ENCODE measurements around the gene SLC2A3.
A peak's percentile ranks its signal among the peaks of the same experiment; 100 is the strongest.
"Not testable (repeated sequence)": the region's sequence is repeated elsewhere in the genome, so short reads cannot be mapped to it uniquely, and the experiment has no call there.

Gene SLC2A3

DNA sequence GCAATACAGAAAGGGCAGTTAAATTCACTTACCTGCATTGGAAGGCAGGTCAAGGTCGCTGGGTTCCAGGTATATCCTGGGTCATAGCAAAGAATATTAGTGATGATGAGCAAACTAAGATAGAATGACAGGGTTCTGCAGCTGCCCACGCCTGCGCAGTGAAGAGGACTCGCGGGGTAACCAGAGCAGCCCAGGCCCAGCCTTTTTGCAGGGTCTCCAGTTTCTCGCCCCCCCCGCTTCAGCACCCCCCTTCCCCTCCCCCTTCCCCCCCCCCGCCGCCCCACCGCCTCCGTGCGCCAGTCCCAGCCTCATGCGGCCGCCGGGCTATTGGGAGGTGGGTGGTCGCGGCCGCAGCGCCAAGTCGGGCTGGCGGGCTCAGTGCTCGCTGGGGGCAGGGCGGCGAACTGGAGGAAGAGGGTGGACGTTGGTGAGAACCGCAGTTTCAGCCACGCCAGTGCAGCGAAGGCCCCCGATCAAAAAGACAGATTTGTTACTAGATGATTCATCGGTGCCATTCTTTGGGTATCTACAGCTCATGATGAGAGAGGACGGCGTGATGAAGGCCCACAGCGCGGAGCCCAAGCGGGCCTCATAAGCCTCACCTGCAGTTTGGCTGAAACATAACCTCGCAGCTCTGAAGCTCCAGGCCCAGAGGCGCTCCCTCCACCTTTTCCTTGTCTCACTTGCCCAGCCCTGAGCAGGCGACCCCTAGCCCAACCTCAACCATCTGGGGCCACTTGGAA is 20.2 kb downstream of the SLC2A3 start:
- peak; percentile 39 for DNase-seq

GRCh38 chr12:7910106-7910505 is 25.9 kb downstream of the SLC2A3 start:
- not testable (repeated sequence) for DNase-seq

GRCh38 chr12:7907009-7907408 is 29.0 kb downstream of the SLC2A3 start:
- peak; percentile 13 for DNase-seq

- DNase-seq: not testable (repeated sequence)
Observed at GRCh38 chr12:7906303-7906702, 29.7 kb downstream of the SLC2A3 start.

DNA sequence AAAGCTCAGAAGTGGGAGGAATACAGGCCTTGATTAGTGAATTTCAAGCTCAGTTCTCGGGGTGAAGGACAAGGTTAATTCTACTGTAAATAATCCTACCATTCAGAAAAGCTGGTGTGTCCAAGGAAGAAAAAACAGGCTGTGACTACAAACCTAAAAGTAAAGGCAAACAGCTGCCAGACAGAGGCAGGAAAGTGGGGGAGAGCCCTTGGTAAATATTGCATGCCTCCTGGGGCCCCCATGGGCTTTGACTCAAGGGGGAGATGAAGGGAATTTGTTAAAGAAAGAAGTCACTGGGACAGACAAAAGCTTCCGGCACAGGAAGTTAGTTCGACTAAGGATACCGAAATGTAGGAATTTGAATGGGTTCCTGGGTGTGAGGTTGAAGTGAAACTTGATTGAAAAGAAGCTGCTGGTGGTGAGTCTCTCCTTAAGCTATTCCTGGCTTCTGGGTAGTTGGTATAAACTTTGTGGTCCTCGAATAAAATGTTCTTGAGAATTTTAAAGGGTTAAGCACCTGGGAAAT is 30.3 kb downstream of the SLC2A3 start:
- not testable (repeated sequence) for DNase-seq

GRCh38 chr12:7905071-7905470 is 30.9 kb downstream of the SLC2A3 start:
- no peak for DNase-seq

DNA sequence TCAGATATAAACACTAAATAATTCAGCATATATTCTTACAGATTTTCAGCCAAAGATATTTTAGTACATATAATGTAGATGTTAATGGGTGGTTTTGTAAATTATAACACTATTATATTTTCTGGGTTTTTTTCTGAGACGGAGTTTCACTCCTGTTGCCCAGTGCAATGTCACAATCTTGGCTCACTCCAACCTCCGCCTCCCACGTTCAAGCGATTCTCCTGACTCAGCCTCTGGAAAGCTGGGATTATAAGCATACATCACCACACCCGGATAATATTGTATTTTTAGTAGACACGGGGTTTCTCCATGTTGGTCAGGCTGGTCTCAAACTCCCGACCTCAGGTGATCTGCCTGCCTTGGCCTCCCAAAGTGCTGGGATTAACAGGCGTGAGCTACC is 33.6 kb downstream of the SLC2A3 start:
- DNase-seq: not testable (repeated sequence)

DNA sequence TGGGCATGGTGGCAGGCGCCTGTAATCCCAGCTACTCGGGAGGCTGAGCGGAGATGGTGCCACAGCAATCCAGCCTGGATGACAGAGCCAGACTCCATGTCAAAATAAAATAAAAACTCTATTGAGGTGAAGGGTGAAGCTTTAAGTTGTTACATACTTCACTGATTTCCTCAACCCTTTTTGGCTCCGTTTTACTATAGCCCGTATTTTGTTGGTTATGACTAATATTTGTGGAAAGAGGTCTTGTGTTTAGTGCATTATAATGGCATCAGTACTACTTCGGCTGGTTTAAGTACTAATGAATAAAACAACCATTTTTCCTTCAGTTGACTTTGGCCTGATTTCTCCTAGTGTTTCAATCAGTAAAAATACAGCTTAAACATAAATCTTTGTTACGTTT is 36.2 kb downstream of the SLC2A3 start:
- DNase-seq: no peak

DNA sequence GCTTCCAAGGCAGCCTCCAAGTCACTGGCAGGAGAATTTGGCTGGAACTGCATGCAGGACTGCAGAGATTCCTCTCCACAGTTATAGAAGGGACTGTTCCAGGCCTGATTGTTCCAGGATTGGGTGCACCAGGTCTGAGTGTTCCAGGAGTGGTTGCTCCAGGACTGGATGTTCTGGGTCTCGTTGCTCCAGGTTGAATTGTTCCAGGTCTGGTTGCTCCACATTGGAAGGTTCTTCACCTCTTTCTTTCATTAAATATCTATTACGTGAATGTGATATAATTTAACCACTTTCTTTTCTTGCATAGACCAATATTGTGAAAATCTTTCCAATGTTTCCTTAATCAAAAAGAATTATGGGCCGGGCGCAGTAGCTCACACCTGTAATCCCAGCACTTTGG is 39.3 kb downstream of the SLC2A3 start:
- not testable (repeated sequence) for DNase-seq

DNA sequence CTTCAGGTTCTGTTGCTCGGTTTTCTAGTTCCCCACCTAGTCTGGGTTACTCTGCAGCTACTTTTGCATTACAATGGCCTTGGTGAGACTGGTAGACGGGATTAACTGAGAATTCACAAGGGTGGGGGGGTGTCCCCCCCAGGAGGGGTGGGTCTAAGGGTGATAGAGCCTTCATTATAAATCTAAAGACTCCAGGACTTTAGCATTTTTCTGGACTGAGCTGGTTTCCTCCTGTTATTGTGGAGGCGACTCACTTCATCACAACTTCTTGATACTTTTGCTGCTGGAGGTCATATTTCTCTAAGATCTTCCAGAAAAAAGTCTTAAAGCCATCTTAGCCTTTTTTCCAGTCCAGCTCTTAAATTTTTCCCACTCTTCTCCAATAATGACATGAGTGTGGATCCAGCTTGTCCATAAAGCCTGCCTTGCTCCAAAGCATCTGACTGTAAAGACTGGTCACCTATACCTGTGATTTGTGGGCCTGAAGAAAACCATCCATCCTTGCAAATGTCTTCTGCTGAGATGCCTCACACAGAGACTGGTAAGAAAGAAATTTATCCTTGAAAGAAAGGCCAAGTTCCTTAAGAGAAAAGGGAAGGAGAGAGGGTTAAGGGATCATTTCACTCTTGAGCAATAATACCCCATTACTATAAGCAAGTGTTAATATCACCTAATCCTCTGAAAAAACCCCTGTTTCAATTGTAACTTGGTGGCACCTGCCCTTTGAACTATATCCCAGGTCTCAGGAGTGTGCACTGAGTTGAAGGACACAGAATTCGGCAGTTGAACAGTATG is 43.6 kb downstream of the SLC2A3 start:
- no peak for DNase-seq

DNA sequence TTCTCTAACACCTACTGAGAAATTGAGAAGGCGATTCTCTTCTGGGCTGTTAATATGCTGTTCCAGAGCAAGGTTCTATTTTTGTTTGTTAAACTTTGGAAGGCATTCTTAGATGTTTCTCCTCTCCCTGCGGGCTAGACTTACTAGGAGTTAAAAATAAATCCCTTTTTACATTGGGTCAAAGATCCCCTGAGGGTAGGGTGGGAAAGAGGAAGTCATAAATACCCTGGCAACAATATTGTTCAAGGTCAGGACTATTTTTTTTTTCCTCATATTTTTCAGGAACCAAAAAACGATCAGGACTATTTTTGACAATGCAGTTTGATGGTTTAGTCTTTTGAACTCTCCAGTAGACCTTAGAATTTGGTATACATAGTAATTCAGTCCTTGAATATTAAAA is 51.3 kb downstream of the SLC2A3 start:
- DNase-seq: no peak

DNA sequence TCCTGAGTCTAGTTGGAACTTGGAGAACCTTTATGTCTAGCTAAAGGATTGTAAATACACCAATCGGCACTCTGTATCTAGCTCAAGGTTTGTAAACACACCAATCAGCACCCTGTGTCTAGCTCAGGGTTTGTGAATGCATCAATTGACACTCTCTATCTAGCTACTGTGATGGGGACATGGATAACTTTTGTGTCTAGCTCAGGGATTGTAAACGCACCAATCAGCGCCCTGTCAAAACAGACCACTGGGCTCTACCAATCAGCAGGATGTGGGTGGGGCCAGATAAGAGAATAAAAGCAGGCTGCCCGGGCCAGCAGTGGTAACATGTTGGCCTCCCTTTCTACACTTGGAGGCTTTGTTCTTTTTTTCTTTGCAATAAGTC is 54.3 kb downstream of the SLC2A3 start:
- not testable (repeated sequence) for DNase-seq

GRCh38 chr12:7880952-7881735 is 54.8 kb downstream of the SLC2A3 start:
- DNase-seq: not testable (repeated sequence)

DNA sequence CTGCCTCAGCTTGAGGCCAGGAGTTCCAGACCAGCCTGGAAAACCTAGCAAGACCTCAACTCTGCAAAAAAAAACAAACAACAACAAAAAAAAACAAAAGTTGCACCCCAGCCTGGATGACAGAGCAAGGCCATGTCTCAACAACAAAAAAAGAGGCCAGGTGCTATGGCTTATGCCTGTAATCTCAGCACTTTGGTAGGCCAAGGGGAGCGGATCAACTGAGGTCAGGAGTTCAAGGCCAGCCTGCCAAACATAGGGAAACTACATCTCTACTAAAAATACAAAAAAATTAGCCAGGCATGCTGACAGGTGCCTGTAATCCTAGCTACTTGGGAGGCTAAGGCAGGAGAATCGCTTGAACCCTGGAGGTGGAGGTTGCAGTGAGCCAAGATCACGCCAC is 56.7 kb downstream of the SLC2A3 start:
- DNase-seq: no peak

- no peak for DNase-seq
Observed at GRCh38 chr12:7877420-7877819, 58.6 kb downstream of the SLC2A3 start.

- DNase-seq: no peak
Observed at GRCh38 chr12:7872566-7873319, 63.2 kb downstream of the SLC2A3 start, which contains the start of gene SLC2A14. Gene SLC2A14 (minus strand): TSS chr12:7872915. CDS start chr12:7869880, 3,035 bp downstream.

GRCh38 chr12:7870335-7870734 is 65.7 kb downstream of the SLC2A3 start:
- DNase-seq: no peak

Measured in activated CD4-positive, alpha-beta T cell treated with anti-CD3 and anti-CD28 coated beads, Interleukin-2, amount 50 U/mL, for 16 hours (primary cell).